ENCODE measurements around the gene SEMA3A.

Gene SEMA3A

GRCh38 chr7:84195295-84196060, 889 bp upstream of the SEMA3A start:
- DNase-seq (ENCODE audit: low read depth): no peak

- DNase-seq (ENCODE audit: low read depth): no peak
Measured at GRCh38 chr7:84193747-84194146, 842 bp downstream of the SEMA3A start.

GRCh38 chr7:84191842-84192241, 2.7 kb downstream of the SEMA3A start:
- no peak for DNase-seq (ENCODE audit: low read depth)

- no peak for DNase-seq (ENCODE audit: low read depth)
Measured at GRCh38 chr7:84191261-84191660, 3.3 kb downstream of the SEMA3A start.

- DNase-seq (ENCODE audit: low read depth): no peak
Measured at GRCh38 chr7:84190016-84190705, 4.4 kb downstream of the SEMA3A start.

- no peak for DNase-seq (ENCODE audit: low read depth)
Measured at GRCh38 chr7:84188786-84189405, 5.7 kb downstream of the SEMA3A start.

- DNase-seq (ENCODE audit: low read depth): no peak
Measured at GRCh38 chr7:84187813-84188510, 6.6 kb downstream of the SEMA3A start.

GRCh38 chr7:84187087-84187805, 7.3 kb downstream of the SEMA3A start:
- no peak for DNase-seq (ENCODE audit: low read depth)

GRCh38 chr7:84183741-84184140, 10.8 kb downstream of the SEMA3A start:
- no peak for DNase-seq (ENCODE audit: low read depth)

- DNase-seq (ENCODE audit: low read depth): no peak
Measured at GRCh38 chr7:84182301-84182700, 12.3 kb downstream of the SEMA3A start.

GRCh38 chr7:84181628-84182027, 13.0 kb downstream of the SEMA3A start:
- DNase-seq (ENCODE audit: low read depth): no peak

- no peak for DNase-seq (ENCODE audit: low read depth)
Measured at GRCh38 chr7:84177758-84178412, 16.7 kb downstream of the SEMA3A start.

GRCh38 chr7:84176716-84177115, 17.9 kb downstream of the SEMA3A start:
- DNase-seq (ENCODE audit: low read depth): peak; percentile 40

- DNase-seq (ENCODE audit: low read depth): no peak
Measured at GRCh38 chr7:84175461-84175860, 19.1 kb downstream of the SEMA3A start.

- DNase-seq (ENCODE audit: low read depth): no peak
Measured at GRCh38 chr7:84170646-84171045, 23.9 kb downstream of the SEMA3A start.

GRCh38 chr7:84162584-84162983, 32.0 kb downstream of the SEMA3A start:
- no peak for DNase-seq (ENCODE audit: low read depth)

- no peak for DNase-seq (ENCODE audit: low read depth)
Measured at GRCh38 chr7:84162125-84162524, 32.5 kb downstream of the SEMA3A start.

GRCh38 chr7:84161398-84161797, 33.2 kb downstream of the SEMA3A start:
- no peak for DNase-seq (ENCODE audit: low read depth)

GRCh38 chr7:84159435-84159834, 35.2 kb downstream of the SEMA3A start:
- DNase-seq (ENCODE audit: low read depth): no peak

GRCh38 chr7:84157171-84157570, 37.4 kb downstream of the SEMA3A start:
- no peak for DNase-seq (ENCODE audit: low read depth)
